ENCODE results near the gene GPRIN2.
A peak's percentile ranks its signal among the peaks of the same experiment; 100 is the strongest.
"Not testable (repeated sequence)": the region's sequence is repeated elsewhere in the genome, so short reads cannot be mapped to it uniquely, and the experiment has no call there.

Gene GPRIN2

GRCh38 chr10:46556515-46557318, at the start of gene GPRIN2:
Gene GPRIN2, minus strand, starts transcription at chr10:46556658. Its CDS starts 5,922 bp downstream, at chr10:46550736.
- DNase-seq = peak; percentile 6

- peak; percentile 11 for DNase-seq
Observed at GRCh38 chr10:46600516-46600915, 44.1 kb upstream of the GPRIN2 start.

GRCh38 chr10:46597616-46598246, 41.3 kb upstream of the GPRIN2 start:
- DNase-seq = peak; percentile 13

- not testable (repeated sequence) for DNase-seq
Observed at GRCh38 chr10:46596570-46596969, 40.1 kb upstream of the GPRIN2 start.

- not testable (repeated sequence) for DNase-seq
Observed at GRCh38 chr10:46594453-46595063, 38.1 kb upstream of the GPRIN2 start.

DNA sequence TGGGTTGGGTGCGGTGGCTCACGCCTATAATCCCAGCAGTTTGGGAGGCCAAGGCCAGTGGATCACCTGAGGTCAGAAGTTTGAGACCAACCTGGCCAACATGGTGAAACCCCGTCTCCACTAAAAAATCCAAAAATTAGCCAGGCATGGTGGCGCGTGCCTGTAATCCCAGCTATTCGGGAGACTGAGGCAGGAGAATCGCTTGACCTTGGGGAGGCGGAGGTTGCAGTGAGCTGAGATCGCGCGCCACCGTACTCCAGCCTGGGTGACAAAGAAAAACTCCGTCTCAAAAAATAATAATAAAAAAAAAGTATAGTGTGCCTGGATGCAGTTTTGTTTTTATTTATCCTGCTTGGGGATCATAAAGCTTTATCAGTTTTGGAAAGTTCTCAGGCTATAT, 36.8 kb upstream of the GPRIN2 start:
- not testable (repeated sequence) for DNase-seq

- DNase-seq = not testable (repeated sequence)
Observed at GRCh38 chr10:46591053-46591452, 34.6 kb upstream of the GPRIN2 start.

- DNase-seq = not testable (repeated sequence)
Observed at GRCh38 chr10:46589589-46589988, 33.1 kb upstream of the GPRIN2 start.

DNA sequence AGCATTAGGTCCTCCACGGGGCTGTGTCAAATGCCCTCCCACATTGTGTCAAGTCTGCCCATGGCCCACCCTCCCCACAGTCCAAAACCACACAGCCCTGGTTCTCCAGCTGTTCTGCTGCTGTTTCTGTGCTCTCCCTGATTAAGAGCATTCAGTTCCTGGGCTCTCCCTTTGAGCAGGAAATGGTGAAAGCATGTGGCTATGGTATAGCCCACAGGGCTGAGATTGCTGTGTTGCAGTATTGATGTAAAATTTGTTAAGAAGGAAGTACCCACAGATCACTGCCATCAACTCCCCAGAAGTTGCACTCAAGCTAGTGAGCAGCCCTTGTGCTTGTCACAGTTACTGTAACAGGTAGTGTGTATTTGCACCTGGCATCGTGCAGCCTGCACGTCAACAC, 31.8 kb upstream of the GPRIN2 start:
- not testable (repeated sequence) for DNase-seq

DNA sequence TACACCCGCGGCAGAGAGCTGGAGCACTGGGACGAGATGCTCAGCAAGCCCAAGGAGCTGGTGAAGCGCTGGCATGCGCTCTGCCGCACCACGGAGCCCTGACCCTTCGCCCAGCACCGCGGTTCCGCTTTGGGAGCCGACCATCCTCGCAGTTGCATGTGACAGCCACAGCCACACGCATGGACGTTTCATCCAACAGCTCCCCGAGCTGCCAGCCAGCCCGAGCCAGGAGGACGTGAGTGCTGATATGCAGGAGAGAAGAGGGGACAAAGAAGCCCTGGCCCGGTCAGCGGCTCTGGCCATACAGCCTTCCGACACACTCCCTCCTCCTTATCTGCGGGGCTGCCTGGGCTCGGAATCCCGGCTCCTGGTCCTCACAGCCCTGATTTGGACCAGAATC, 31.1 kb upstream of the GPRIN2 start:
- not testable (repeated sequence) for DNase-seq

- DNase-seq = not testable (repeated sequence)
Observed at GRCh38 chr10:46585246-46585645, 28.8 kb upstream of the GPRIN2 start.

GRCh38 chr10:46584196-46584595, 27.7 kb upstream of the GPRIN2 start:
- DNase-seq = not testable (repeated sequence)

- not testable (repeated sequence) for DNase-seq
Observed at GRCh38 chr10:46582568-46582967, 26.1 kb upstream of the GPRIN2 start.

GRCh38 chr10:46581997-46582396, 25.5 kb upstream of the GPRIN2 start:
- not testable (repeated sequence) for DNase-seq

DNA sequence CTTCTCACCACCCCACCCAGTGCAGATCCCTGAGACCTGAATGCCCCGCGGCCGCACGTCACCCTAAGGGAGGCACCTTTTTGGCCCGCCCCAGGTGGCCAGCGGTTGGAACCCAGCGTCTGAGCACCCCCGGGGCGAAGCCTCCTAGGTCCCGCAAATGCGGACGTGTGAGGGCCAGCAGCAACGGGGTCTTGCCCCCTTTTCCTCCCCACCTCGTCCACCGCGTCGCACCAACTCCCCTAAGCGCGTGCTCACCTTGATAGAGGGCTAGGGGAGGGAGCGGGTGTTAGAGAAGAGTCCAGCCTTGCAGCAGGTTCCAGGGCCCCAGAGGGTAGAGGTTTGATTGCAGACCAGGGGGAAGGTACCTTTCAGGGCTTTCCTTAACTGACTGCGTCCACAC, 22.9 kb upstream of the GPRIN2 start:
- not testable (repeated sequence) for DNase-seq

DNA sequence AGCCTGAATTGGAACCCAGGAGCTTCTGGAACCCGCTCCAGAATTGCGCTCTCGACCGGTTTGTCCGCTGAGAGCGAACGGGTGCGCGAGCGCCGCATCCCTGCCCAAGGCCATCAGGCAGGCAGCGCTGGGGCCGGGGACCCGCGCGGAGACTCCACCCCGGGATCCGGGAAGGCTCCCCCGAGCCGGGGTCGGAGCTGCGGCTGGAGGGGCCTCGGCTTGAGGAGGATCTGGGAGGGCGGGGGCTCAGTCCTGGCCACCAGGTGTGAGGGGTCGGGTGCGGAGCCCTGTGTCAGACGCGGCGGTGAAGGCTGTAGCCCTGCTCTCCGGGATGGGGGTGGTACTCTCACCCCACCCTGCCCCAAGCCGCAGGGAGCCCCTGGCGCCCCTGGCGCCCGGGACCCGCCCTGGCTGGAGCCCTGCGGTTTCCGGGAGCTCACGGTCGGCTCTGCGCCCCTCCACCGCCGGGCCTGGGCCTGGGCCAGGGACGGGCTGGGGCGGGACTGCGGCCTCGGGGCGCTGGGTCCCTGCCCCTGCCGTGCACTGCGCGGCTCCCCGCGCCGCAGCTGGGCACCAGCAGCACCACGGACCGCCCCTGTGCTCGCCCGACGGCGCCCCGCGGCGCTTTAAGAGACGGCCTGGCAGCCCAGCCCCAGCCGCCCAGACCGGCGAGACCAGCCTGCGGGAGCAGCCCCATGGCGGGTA, 22.2 kb upstream of the GPRIN2 start, which contains the start of gene SYT15:
Gene SYT15 (plus strand): TSS at position 655 of the 705 bp plus-strand sequence. CDS start 41 bp downstream, at position 696.
- DNase-seq = not testable (repeated sequence)

- DNase-seq = not testable (repeated sequence)
Observed at GRCh38 chr10:46577624-46578473, 21.4 kb upstream of the GPRIN2 start.

DNA sequence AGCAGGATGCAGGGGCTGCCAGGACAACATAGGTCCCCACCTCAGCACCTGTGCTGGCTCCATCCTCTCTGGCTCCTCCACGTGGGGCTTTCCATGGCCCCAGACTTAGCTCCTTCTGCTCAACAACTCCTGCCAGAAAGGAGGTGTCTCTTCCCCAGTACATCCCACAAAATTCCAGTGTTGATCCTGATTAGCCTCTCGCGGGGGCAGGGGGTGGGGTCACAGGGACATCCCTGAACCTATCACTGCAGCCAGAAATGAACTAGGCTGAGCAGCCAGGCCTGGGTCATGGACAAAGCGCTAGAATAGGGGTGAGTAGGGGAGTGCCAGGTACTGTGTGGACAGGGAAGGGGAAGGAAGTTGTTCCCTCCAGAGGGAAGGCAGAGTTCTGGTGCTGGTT, 17.4 kb upstream of the GPRIN2 start:
- not testable (repeated sequence) for DNase-seq

DNA sequence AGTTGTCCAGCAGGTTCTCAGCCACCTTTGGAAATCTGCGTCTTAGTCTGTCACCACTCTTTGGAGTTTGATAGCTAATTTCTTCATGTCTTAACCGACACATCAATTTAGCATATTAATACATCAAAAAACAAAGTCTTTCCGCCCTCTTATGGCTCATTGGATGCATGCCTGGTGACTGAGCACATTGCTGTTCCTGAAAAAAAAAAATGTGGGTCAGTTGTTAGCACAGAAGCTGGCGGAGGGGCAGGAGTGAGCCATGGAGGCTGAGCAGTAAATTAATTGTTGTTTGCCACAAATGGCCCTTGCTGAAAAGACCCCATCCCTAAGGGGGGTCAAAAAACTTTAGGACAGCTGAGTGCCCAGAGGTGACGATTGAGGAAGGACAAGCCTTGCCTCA, 16.9 kb upstream of the GPRIN2 start:
- not testable (repeated sequence) for DNase-seq

GRCh38 chr10:46572765-46573164, 16.3 kb upstream of the GPRIN2 start:
- not testable (repeated sequence) for DNase-seq

- not testable (repeated sequence) for DNase-seq
Observed at GRCh38 chr10:46570655-46571054, 14.2 kb upstream of the GPRIN2 start.

DNA sequence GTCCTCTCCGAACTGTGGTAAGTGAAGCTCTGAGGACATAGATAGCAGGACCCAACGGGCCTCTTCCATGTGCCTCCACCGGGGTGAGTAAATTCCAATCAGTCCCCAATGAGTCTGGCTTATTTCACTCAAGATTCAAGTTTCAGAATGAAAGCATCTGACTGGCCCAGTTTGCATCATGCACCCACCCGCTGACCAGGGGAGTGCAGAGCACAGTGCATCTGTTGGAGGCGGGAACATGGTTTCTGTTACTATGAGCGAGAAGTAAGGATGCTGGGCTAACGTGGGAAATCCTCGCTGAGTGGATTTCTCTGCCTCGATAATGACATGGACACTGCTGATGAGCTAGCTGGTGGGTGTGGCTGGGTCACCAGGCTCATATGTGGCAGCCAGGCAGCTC, 10.7 kb upstream of the GPRIN2 start:
- DNase-seq = not testable (repeated sequence)

Measured in activated CD4-positive, alpha-beta T cell treated with anti-CD3 and anti-CD28 coated beads for 48 hours (primary cell).